Measurements from ENCODE around the gene DIP2C. TPM values are rescaled to one million over a fixed set of nuclear protein-coding genes. Genes with fewer than 3 reads are reported as not detected.

DIP2C gene
- total RNA-seq, 2 donors from 2014 or later, result 21.1 to 23.8 TPM

- Histone ChIP-seq H3K27me3 (no peaks in the 10 kb centered on the region), H3K27ac (no peak overlapping the region), H3K4me1 (peaks cover 0 to 30% of the 10 kb centered on the region in 2 donors), H3K36me3 (no peaks in the 10 kb centered on the region), H3K9me3 (no peaks in the 10 kb centered on the region), H3K4me3 (no peak overlapping the region)
- DNase-seq (ENCODE audit: low spot score), result no peak
- TF ChIP-seq, protein P1, sequence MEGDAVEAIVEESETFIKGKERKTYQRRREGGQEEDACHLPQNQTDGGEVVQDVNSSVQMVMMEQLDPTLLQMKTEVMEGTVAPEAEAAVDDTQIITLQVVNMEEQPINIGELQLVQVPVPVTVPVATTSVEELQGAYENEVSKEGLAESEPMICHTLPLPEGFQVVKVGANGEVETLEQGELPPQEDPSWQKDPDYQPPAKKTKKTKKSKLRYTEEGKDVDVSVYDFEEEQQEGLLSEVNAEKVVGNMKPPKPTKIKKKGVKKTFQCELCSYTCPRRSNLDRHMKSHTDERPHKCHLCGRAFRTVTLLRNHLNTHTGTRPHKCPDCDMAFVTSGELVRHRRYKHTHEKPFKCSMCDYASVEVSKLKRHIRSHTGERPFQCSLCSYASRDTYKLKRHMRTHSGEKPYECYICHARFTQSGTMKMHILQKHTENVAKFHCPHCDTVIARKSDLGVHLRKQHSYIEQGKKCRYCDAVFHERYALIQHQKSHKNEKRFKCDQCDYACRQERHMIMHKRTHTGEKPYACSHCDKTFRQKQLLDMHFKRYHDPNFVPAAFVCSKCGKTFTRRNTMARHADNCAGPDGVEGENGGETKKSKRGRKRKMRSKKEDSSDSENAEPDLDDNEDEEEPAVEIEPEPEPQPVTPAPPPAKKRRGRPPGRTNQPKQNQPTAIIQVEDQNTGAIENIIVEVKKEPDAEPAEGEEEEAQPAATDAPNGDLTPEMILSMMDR (IDR thresholded peaks at IDR 0.05), result no peak
These were observed 182.8 kb downstream of the DIP2C start for GRCh38 chr10:506451-507354.

DNA sequence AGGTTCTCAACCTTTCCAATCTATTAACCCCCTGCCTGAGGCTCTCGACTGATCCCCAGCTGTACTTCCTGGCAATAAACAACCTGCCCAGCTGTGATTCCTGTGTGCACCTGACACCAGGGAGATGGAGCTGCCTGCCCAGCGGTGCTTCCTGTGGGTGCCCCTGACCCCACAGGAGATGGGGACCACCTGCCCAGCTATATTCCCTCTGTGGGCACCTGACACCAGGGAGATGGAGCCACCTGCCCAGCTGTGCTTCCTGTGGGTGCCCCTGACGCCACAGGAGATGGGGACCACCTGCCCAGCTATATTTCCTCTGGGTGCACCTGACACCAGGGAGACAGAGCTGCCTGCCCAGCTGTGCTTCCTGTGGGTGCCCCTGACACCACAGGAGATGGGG is 184.0 kb downstream of the DIP2C start:
- Histone ChIP-seq H3K36me3 (no peaks in the 10 kb centered on the region), H3K27me3 (no peaks in the 10 kb centered on the region), H3K9me3 (no peaks in the 10 kb centered on the region), H3K4me3 (no peak overlapping the region), H3K27ac (no peak overlapping the region), H3K4me1 (peaks cover 0 to 25% of the 10 kb centered on the region in 2 donors)
- TF ChIP-seq, protein P1 (IDR thresholded peaks at IDR 0.05), result no peak
- no peak for DNase-seq (ENCODE audit: low spot score)

GRCh38 chr10:504806-505205 is 184.7 kb downstream of the DIP2C start:
- Histone ChIP-seq H3K9me3 (no peaks in the 10 kb centered on the region), H3K4me3 (no peak overlapping the region), H3K27me3 (no peaks in the 10 kb centered on the region), H3K4me1 (peaks cover 0 to 26% of the 10 kb centered on the region in 2 donors), H3K27ac (no peak overlapping the region), H3K36me3 (no peaks in the 10 kb centered on the region)
- DNase-seq (ENCODE audit: low spot score), result no peak
- TF ChIP-seq, protein P1 (IDR thresholded peaks at IDR 0.05), result no peak

GRCh38 chr10:504121-504611 is 185.3 kb downstream of the DIP2C start:
- no peak overlapping the region for H3K27ac ChIP-seq
- H3K4me1 ChIP-seq, result peaks cover 0 to 32% of the 10 kb centered on the region in 2 donors
- H3K27me3 ChIP-seq, result no peaks in the 10 kb centered on the region
- no peak for DNase-seq (ENCODE audit: low spot score)
- H3K36me3 ChIP-seq, result no peaks in the 10 kb centered on the region
- no peaks in the 10 kb centered on the region for H3K9me3 ChIP-seq
- TF ChIP-seq, protein P1 (IDR thresholded peaks at IDR 0.05), result no peak
- no peak overlapping the region for H3K4me3 ChIP-seq

GRCh38 chr10:501596-501995 is 187.9 kb downstream of the DIP2C start:
- no peaks in the 10 kb centered on the region for H3K27me3 ChIP-seq
- DNase-seq (ENCODE audit: low spot score), result no peak
- no peak overlapping the region for H3K4me3 ChIP-seq
- no peaks in the 10 kb centered on the region for H3K36me3 ChIP-seq
- H3K27ac ChIP-seq, result no peak overlapping the region
- H3K4me1 ChIP-seq, result peaks cover 0 to 42% of the 10 kb centered on the region in 2 donors
- H3K9me3 ChIP-seq, result no peaks in the 10 kb centered on the region
- TF ChIP-seq, protein P1 (IDR thresholded peaks at IDR 0.05), result no peak
